Measurements from ENCODE around the gene OR51V1. TPM values are rescaled to one million over a fixed set of nuclear protein-coding genes. Genes with fewer than 3 reads are reported as not detected.

OR51V1 gene
- total and polyA plus RNA-seq, 2 of the 4 experiments (the other 2 are of a cell fraction), result not detected

GRCh38 chr11:5230266-5230665 lies 29.8 kb upstream of the OR51V1 start:
- no peak overlapping the region for H4K8ac ChIP-seq (ENCODE audit: low read depth in 2 of 2, low read length in 2 of 2)
- in situ Hi-C loops (cut with MboI; ENCODE audit: low sequenced_read_pairs) (no loop called here), intact Hi-C loops (cut with micrococcal nuclease) (no loop called here), dilution Hi-C loops (cut with HindIII; ENCODE audit: low sequenced_read_pairs, unreplicated experiment) (no loop called here)
- H3K4me1 ChIP-seq (ENCODE audit: control insufficient read depth, insufficient read depth, low read length), result peaks cover 3% of the 10 kb centered on the region
- no TSS peak for BruUV-seq (replicated peaks)
- H3K4me2 ChIP-seq (ENCODE audit: low read depth, low read length), result no peak overlapping the region
- no peak overlapping the region for H2AK9ac ChIP-seq (replicated peaks; ENCODE audit: low read depth, low read length, poor library complexity)
- peak overlapping the region; percentile 29 for H2BK5ac ChIP-seq (ENCODE audit: low read depth, low read length, poor library complexity, severe bottlenecking)
- H3K56ac ChIP-seq (ENCODE audit: extremely low read depth, insufficient read depth, low read length), result no peak overlapping the region
- H3K27me3 ChIP-seq (ENCODE audit: control insufficient read depth, insufficient read depth, low read length), result no peaks in the 10 kb centered on the region
- no peak overlapping the region for H3K18ac ChIP-seq (ENCODE audit: low read depth, low read length)
- H3K27ac ChIP-seq (ENCODE audit: insufficient read depth, low read length), result no peak overlapping the region
- DNase-seq (no peak), ATAC-seq (ENCODE audit: low read depth) (no peak)
- no peak overlapping the region for H3K9ac ChIP-seq (ENCODE audit: low read depth, low read length)
- CTCF ChIA-PET, result no interaction called here
- H2BK15ac ChIP-seq (ENCODE audit: low read depth, low read length), result no peak overlapping the region
- H3K9me1 ChIP-seq (ENCODE audit: insufficient read depth, low read length), result peaks cover 6% of the 10 kb centered on the region; the same call in 1 of the 2 replicates
- H3K36me3 ChIP-seq (ENCODE audit: control insufficient read depth, insufficient read depth, low read length), result no peaks in the 10 kb centered on the region
- no peak overlapping the region for H3K4ac ChIP-seq (ENCODE audit: low read depth, low read length)
- no peak overlapping the region for H4K91ac ChIP-seq (ENCODE audit: insufficient read depth, low read depth, low read length)
- no CpG with 5 or more reads among the region's 1 CpG for WGBS, 2 experiments (ENCODE audit: extremely low coverage in 2 of 2, insufficient read length in 1 of 2)
- no peak overlapping the region for H2BK20ac ChIP-seq (ENCODE audit: low read depth, low read length)
- H2AK5ac ChIP-seq (ENCODE audit: low read depth, low read length), result no peak overlapping the region
- H3K79me1 ChIP-seq (ENCODE audit: low read depth in 1 of 2, low read length in 2 of 2), result no peaks in the 10 kb centered on the region
- no peak overlapping the region for H3K14ac ChIP-seq (replicated peaks; ENCODE audit: low read depth, low read length)
- POLR2A ChIA-PET (ENCODE audit: unreplicated experiment), result no interaction called here
- no peak overlapping the region for H4K5ac ChIP-seq (ENCODE audit: low read depth, low read length)
- H4K20me1 ChIP-seq (ENCODE audit: insufficient read depth, low read length), result no peaks in the 10 kb centered on the region
- no peak overlapping the region for H2BK120ac ChIP-seq (ENCODE audit: low read depth, low read length)
- H2AFZ ChIP-seq (replicated peaks; ENCODE audit: low read length, poor library complexity), result no peak overlapping the region
- no peak for TF ChIP-seq POLR2A (IDR thresholded peaks at IDR 0.05; ENCODE audit: low read depth, low read length)
- no peaks in the 10 kb centered on the region for H3K9me3 ChIP-seq (ENCODE audit: control insufficient read depth, insufficient read depth, low read length)
- no peak overlapping the region for H3K23ac ChIP-seq (ENCODE audit: low read depth, low read length)
- no peak overlapping the region for H3K4me3 ChIP-seq (ENCODE audit: insufficient read depth, low read depth, low read length)

Measured in IMR-90 (cell line).